ENCODE measurements around the gene RP9.

GRCh38 chr7:33062023-33062781 is 47.0 kb downstream of the RP9 start, which contains the start of gene NT5C3A:
- TF ChIP-seq CTCF (IDR thresholded peaks at IDR 0.05) (peak in 1 of 6 experiments; percentile 11), POLR2A (IDR thresholded peaks at IDR 0.05) (peak in 1 of 2 donors; percentile 76)

All from adrenal gland (tissue), 5 donors.